Measurements from ENCODE around the gene BTNL9.

DNA sequence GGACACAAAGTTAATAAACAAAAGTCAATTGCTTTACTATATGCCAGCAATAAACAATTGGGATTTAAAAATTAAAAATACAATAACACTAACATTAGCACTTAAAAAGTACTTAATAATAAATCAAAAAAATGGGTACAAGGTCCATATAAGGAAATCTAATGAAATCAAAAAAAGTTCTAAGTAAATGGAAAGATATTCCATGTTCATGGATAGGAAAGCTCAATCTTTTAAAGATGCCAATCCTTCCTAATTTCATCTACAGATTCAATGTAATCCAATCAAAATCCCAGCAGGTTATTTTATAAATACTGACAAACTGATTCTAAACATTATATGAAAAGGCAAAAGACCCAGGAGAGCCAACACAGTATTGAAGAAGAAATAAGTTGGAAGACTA, 41.9 kb downstream of the BTNL9 start:
- no peak for TF ChIP-seq POLR2AphosphoS5 (IDR thresholded peaks at IDR 0.05; ENCODE audit: low read depth, low read length)
- no peak for TF ChIP-seq POLR2A (IDR thresholded peaks at IDR 0.05; ENCODE audit: low read depth, low read length)

Data from GM12891 (cell line).